HG03342 (cell line): ENCODE results near the gene MAGI1.

Experiments used
- ATAC-seq: cut with Tn5 transposase; IDR thresholded peaks from one replicate; pipeline ENCODE4 v1.9.1; 2021; ENCODE audit warnings: mild to moderate bottlenecking, moderate library complexity; ENCODE audit not compliant: unreplicated experiment

MAGI1 gene

GRCh38 chr3:65344846-65345245 lies 693.9 kb downstream of the MAGI1 start:
- ATAC-seq: no peak

GRCh38 chr3:65344444-65344843 lies 694.3 kb downstream of the MAGI1 start:
- ATAC-seq: no peak

GRCh38 chr3:65343736-65344135 lies 695.0 kb downstream of the MAGI1 start:
- ATAC-seq: no peak

GRCh38 chr3:65343026-65343425 lies 695.7 kb downstream of the MAGI1 start:
- ATAC-seq: no peak

GRCh38 chr3:65342084-65342683 lies 696.5 kb downstream of the MAGI1 start:
- ATAC-seq: peak; percentile 44

- ATAC-seq: no peak
Observed at GRCh38 chr3:65339192-65339740, 699.5 kb downstream of the MAGI1 start.

GRCh38 chr3:65338571-65338970 lies 700.1 kb downstream of the MAGI1 start:
- no peak for ATAC-seq

GRCh38 chr3:65335587-65335986 lies 703.1 kb downstream of the MAGI1 start:
- ATAC-seq: no peak

GRCh38 chr3:65334045-65334665 lies 704.6 kb downstream of the MAGI1 start:
- no peak for ATAC-seq

GRCh38 chr3:65331730-65332129 lies 707.0 kb downstream of the MAGI1 start:
- no peak for ATAC-seq

GRCh38 chr3:65330072-65330471 lies 708.6 kb downstream of the MAGI1 start:
- ATAC-seq: no peak

GRCh38 chr3:65328148-65328547 lies 710.6 kb downstream of the MAGI1 start:
- ATAC-seq: no peak

GRCh38 chr3:65326574-65326973 lies 712.1 kb downstream of the MAGI1 start:
- ATAC-seq: no peak

- ATAC-seq: no peak
Observed at GRCh38 chr3:65322910-65323309, 715.8 kb downstream of the MAGI1 start.

- no peak for ATAC-seq
Observed at GRCh38 chr3:65318231-65318630, 720.5 kb downstream of the MAGI1 start.

GRCh38 chr3:65314916-65315315 lies 723.8 kb downstream of the MAGI1 start:
- no peak for ATAC-seq

GRCh38 chr3:65314269-65314668 lies 724.4 kb downstream of the MAGI1 start:
- no peak for ATAC-seq

GRCh38 chr3:65313666-65314065 lies 725.1 kb downstream of the MAGI1 start:
- ATAC-seq: no peak

- ATAC-seq: no peak
Observed at GRCh38 chr3:65305836-65306235, 732.9 kb downstream of the MAGI1 start.
